ENCODE data around the gene OR2S2. TPM values are rescaled to one million over a fixed set of nuclear protein-coding genes. Genes with fewer than 3 reads are reported as not detected.

OR2S2 gene
- total and polyA plus RNA-seq, 2 of the 4 experiments (the other 2 are of a cell fraction), result 0.46 to 0.90 TPM

- Histone ChIP-seq H3K4me3 (ENCODE audit: insufficient read depth, low read depth, low read length) (no peak overlapping the region), H3K4me2 (ENCODE audit: low read depth, low read length) (no peak overlapping the region), H3K23ac (ENCODE audit: low read depth, low read length) (no peak overlapping the region), H2BK5ac (ENCODE audit: low read depth, low read length, poor library complexity, severe bottlenecking) (no peak overlapping the region), H2BK120ac (ENCODE audit: low read depth, low read length) (no peak overlapping the region), H3K79me1 (ENCODE audit: low read depth in 1 of 2, low read length in 2 of 2) (no peaks in the 10 kb centered on the region), H3K56ac (ENCODE audit: extremely low read depth, insufficient read depth, low read length) (no peak overlapping the region), H3K4me1 (ENCODE audit: control insufficient read depth, insufficient read depth, low read length) (no peaks in the 10 kb centered on the region), H4K5ac (ENCODE audit: low read depth, low read length) (no peak overlapping the region), H3K9me1 (ENCODE audit: insufficient read depth, low read length) (no peaks in the 10 kb centered on the region), H3K27me3 (ENCODE audit: control insufficient read depth, insufficient read depth, low read length) (peaks cover 8% of the 10 kb centered on the region), H3K9ac (ENCODE audit: low read depth, low read length) (no peak overlapping the region), H4K20me1 (ENCODE audit: insufficient read depth, low read length) (no peaks in the 10 kb centered on the region), H3K36me3 (ENCODE audit: control insufficient read depth, insufficient read depth, low read length) (no peaks in the 10 kb centered on the region), H4K91ac (ENCODE audit: insufficient read depth, low read depth, low read length) (no peak overlapping the region), H2AFZ (replicated peaks; ENCODE audit: low read length, poor library complexity) (no peak overlapping the region), H2BK15ac (ENCODE audit: low read depth, low read length) (no peak overlapping the region), H3K14ac (replicated peaks; ENCODE audit: low read depth, low read length) (no peak overlapping the region), H4K8ac (ENCODE audit: low read depth in 2 of 2, low read length in 2 of 2) (no peak overlapping the region), H2AK5ac (ENCODE audit: low read depth, low read length) (no peak overlapping the region), H3K4ac (ENCODE audit: low read depth, low read length) (no peak overlapping the region), H3K9me3 (ENCODE audit: control insufficient read depth, insufficient read depth, low read length) (peaks cover 10% of the 10 kb centered on the region), H2BK20ac (ENCODE audit: low read depth, low read length) (no peak overlapping the region), H3K18ac (ENCODE audit: low read depth, low read length) (no peak overlapping the region), H3K27ac (ENCODE audit: insufficient read depth, low read length) (no peak overlapping the region), H2AK9ac (replicated peaks; ENCODE audit: low read depth, low read length, poor library complexity) (no peak overlapping the region)
- intact Hi-C loops (cut with micrococcal nuclease) (no loop called here), dilution Hi-C loops (cut with HindIII; ENCODE audit: low sequenced_read_pairs, unreplicated experiment) (no loop called here), in situ Hi-C loops (cut with MboI; ENCODE audit: low sequenced_read_pairs) (no loop called here)
- no peak for TF ChIP-seq CTCF (conservative IDR thresholded peaks at IDR 0.05; ENCODE audit: low read depth, low read length)
- no peak for TF ChIP-seq MAZ (IDR thresholded peaks at IDR 0.05; ENCODE audit: borderline replicate concordance, low read depth, low read length)
- no peak for TF ChIP-seq NFE2L2 (IDR thresholded peaks at IDR 0.05; ENCODE audit: low read depth, low read length)
- TF ChIP-seq USF2 (IDR thresholded peaks at IDR 0.05; ENCODE audit: low read depth, low read length), result no peak
- TF ChIP-seq POLR2A (IDR thresholded peaks at IDR 0.05; ENCODE audit: low read depth, low read length), result no peak
- no peak for TF ChIP-seq FOS (IDR thresholded peaks at IDR 0.05; ENCODE audit: low read depth, low read length)
- TF ChIP-seq RFX5 (IDR thresholded peaks at IDR 0.05; ENCODE audit: low read depth, low read length), result no peak
- TF ChIP-seq ELK1 (IDR thresholded peaks at IDR 0.05; ENCODE audit: borderline replicate concordance, low read depth, low read length), result no peak
- TF ChIP-seq BHLHE40 (IDR thresholded peaks at IDR 0.05; ENCODE audit: low read depth, low read length), result no peak
- TF ChIP-seq SMC3 (IDR thresholded peaks at IDR 0.05; ENCODE audit: low read depth, low read length), result no peak
- TF ChIP-seq CHD1 (IDR thresholded peaks at IDR 0.05; ENCODE audit: low read depth, low read length), result no peak
- no peak for TF ChIP-seq RCOR1 (IDR thresholded peaks at IDR 0.05; ENCODE audit: insufficient replicate concordance, low read length)
- TF ChIP-seq RAD21 (IDR thresholded peaks at IDR 0.05; ENCODE audit: low read length), result no peak
- TF ChIP-seq MAFK (IDR thresholded peaks at IDR 0.05; ENCODE audit: low read depth, low read length), result no peak
- TF ChIP-seq MXI1 (IDR thresholded peaks at IDR 0.05; ENCODE audit: borderline replicate concordance, low read depth, low read length), result no peak
- CTCF ChIA-PET, result no interaction called here
- POLR2A ChIA-PET (ENCODE audit: unreplicated experiment), result no interaction called here
- ATAC-seq (ENCODE audit: low read depth) (no peak), DNase-seq (no peak)
- no CpG with 5 or more reads among the region's 6 CpGs for WGBS, 2 experiments (ENCODE audit: extremely low coverage in 2 of 2, insufficient read length in 1 of 2)
- no TSS peak for BruUV-seq (replicated peaks)
Measured at GRCh38 chr9:35978792-35979191, 20.8 kb upstream of the OR2S2 start.

Data from IMR-90 (cell line).